GM19099 (cell line): ENCODE results near the gene ZBTB7C.

Experiments used
- POLR2A ChIP-seq: IDR thresholded peaks from 3 replicates; pipeline ENCODE4 v1.6.1; 2011; ENCODE audit warnings: low read depth; ENCODE audit not compliant: insufficient read length; ENCODE audit errors: extremely low read depth

ZBTB7C gene

DNA sequence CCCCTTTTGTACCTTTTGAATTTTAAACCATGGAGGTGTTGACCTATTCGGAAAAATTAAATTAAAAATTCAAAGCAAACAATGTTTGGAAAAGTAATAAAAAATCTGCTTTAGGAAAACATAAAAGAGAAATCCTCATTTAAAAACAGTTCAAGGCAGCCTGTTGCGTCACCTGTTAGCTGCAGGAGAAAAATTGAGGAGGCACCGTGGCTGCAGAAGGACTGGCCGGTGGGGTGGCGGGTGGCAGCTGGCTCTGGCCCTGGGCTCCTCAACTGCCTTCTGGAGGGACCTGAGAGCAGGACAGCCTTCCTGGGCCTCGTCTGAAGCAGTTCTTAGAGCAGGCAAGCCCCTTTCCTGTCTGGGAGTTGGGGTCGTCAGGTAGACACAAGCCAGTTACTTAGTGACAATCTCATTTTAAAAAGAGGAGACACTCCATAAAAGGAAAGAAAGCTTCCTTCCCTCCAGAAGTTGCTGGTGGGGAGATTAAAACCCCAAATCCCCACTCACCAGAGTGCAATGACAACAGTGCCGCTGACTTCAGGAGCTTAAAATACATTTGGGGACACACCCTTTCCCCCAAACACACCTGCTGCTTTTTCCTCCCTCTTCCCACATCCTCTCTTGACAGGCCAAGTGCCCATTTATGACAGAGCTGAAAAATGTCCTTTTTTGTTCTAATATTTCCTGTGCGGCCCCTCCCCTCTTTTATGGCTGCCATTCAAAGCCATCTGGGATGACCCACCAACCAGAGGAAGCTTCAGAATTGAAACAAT lies 9.7 kb downstream of the ZBTB7C start:
- no peak for TF ChIP-seq POLR2A

GRCh38 chr18:48398074-48398473 lies 11.1 kb downstream of the ZBTB7C start:
- TF ChIP-seq POLR2A = no peak

GRCh38 chr18:48397021-48397420 lies 12.2 kb downstream of the ZBTB7C start:
- no peak for TF ChIP-seq POLR2A

GRCh38 chr18:48396561-48396960 lies 12.6 kb downstream of the ZBTB7C start:
- no peak for TF ChIP-seq POLR2A

- no peak for TF ChIP-seq POLR2A
These were observed 13.5 kb downstream of the ZBTB7C start for GRCh38 chr18:48395646-48396045.

DNA sequence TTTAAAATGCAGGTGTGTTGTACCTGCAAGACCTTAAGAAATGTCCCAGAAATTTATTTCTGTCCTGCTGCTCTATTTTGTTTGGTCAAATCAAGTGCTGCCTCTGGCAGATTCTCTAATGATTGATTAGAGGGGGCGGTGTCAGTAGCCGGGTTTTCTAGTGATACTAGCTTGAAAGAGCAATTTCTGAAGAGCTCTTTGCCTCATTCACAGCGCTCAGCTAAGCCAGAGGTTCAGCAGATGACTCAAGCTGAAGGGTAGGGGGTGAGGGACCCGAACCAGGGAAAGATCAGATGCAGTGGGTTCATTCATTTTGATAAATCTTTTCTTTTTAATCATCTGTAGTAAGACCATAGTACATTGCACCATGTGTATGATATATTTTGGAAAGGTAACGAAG lies 15.0 kb downstream of the ZBTB7C start:
- no peak for TF ChIP-seq POLR2A

GRCh38 chr18:48393776-48394175 lies 15.4 kb downstream of the ZBTB7C start:
- no peak for TF ChIP-seq POLR2A

GRCh38 chr18:48393170-48393569 lies 16.0 kb downstream of the ZBTB7C start:
- no peak for TF ChIP-seq POLR2A

- TF ChIP-seq POLR2A = no peak
These were observed 16.9 kb downstream of the ZBTB7C start for GRCh38 chr18:48392268-48392667.

DNA sequence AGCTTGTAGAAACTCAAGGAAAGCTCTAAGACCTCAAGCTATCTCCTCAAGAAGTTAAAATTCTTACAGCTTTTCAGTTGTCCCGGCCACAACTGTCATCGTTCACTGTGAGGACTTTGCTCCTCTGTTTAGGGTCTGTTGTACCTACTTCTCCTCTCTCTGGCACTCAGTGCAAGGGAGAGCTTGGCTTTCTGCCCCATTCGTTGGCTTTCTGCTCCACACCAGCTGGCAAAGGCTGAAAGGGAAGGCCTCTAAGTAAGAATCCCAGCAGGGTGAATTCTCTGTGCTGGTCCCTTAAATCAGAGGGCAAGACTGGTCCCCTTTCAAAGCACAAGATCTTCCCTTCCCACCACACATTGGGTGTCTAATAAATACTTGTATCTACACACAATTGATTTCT lies 17.3 kb downstream of the ZBTB7C start:
- TF ChIP-seq POLR2A = no peak

- TF ChIP-seq POLR2A = no peak
These were observed 18.5 kb downstream of the ZBTB7C start for GRCh38 chr18:48390641-48391040.

GRCh38 chr18:48388478-48388877 lies 20.7 kb downstream of the ZBTB7C start:
- no peak for TF ChIP-seq POLR2A

GRCh38 chr18:48387300-48387699 lies 21.9 kb downstream of the ZBTB7C start:
- TF ChIP-seq POLR2A = no peak

GRCh38 chr18:48385596-48385995 lies 23.6 kb downstream of the ZBTB7C start:
- TF ChIP-seq POLR2A = no peak

- TF ChIP-seq POLR2A = no peak
These were observed 32.2 kb downstream of the ZBTB7C start for GRCh38 chr18:48376934-48377333.

DNA sequence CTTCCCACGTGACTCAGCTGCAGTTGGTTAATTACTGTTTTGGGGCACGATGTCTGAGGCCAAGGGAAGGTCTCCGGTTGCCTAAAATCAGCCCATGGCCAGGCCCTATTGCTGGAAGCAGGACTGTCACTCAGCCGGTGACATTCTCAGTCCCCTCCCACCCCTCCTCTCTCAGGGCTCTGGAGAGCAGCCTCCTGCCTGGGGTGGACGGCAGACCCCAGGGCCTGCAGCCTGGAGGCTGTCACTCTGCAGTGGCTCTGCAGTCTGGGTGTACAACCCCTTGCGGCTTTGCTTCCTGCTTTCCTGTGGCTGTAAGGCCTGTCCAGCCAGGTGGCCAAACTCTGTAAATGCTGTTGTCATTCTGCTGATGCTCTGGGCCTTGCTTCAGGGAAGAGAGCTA lies 32.8 kb downstream of the ZBTB7C start:
- TF ChIP-seq POLR2A = no peak

DNA sequence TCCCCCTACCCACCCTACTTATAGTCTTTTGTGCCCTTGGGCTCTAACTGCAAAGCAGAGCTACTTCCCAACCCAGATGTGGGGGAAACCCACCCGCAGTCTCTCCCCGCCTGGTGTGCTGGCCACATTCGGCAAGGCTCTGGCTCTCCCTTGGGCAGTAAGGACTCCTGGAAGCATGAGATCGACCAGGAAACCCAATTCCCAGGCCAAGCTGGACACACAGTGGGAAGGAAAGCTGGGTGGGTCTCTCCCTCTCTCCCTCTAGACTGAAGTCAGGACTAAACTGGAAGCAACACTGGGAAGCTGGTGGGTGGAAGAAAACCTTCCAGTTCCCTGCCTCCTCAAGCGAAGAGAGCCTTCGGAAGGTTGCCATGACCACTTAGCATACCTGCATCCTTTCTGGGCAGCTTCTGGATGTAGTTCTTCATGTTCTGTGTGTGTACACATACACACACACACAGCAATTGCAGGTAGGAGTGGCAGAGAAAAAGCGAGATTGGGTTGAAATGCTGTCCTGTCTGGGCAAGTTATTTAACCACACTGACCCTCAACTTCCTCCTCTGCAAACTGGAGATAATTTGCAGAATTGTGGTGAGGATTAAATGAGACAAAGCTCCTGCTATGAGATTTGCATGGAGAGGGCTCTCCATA lies 33.9 kb downstream of the ZBTB7C start:
- no peak for TF ChIP-seq POLR2A

- TF ChIP-seq POLR2A = no peak
These were observed 34.6 kb downstream of the ZBTB7C start for GRCh38 chr18:48374423-48375149.
